Panc1 (cell line): ENCODE data around the gene TRIO.

ENCODE experiments used
- POLR2AphosphoS5 ChIP-seq: IDR thresholded peaks from 2 replicates; pipeline ENCODE4 v1.6.1; 2012; ENCODE audit warnings: mild to moderate bottlenecking, low read depth, low read length, moderate library complexity
- SIN3A ChIP-seq: IDR thresholded peaks from 2 replicates; pipeline ENCODE4 v1.6.1; 2012; ENCODE audit warnings: low read depth, mild to moderate bottlenecking, low read length, moderate library complexity, borderline replicate concordance; ENCODE audit not compliant: insufficient read depth
- TCF7L2 ChIP-seq: IDR thresholded peaks from 2 replicates; pipeline ENCODE4 v1.6.1; 2011; ENCODE audit warnings: mild to moderate bottlenecking, low read depth, low read length, inconsistent platforms
- TF ChIP-seq, protein P1 (sequence below): fragments of 450-650 bp; IDR thresholded peaks from 2 replicates; pipeline ENCODE4 v1.5.1; 2017; ENCODE audit warnings: mild to moderate bottlenecking

GRCh38 chr5:14109771-14110170 lies 33.4 kb upstream of the TRIO start:
- TF ChIP-seq, protein P1, sequence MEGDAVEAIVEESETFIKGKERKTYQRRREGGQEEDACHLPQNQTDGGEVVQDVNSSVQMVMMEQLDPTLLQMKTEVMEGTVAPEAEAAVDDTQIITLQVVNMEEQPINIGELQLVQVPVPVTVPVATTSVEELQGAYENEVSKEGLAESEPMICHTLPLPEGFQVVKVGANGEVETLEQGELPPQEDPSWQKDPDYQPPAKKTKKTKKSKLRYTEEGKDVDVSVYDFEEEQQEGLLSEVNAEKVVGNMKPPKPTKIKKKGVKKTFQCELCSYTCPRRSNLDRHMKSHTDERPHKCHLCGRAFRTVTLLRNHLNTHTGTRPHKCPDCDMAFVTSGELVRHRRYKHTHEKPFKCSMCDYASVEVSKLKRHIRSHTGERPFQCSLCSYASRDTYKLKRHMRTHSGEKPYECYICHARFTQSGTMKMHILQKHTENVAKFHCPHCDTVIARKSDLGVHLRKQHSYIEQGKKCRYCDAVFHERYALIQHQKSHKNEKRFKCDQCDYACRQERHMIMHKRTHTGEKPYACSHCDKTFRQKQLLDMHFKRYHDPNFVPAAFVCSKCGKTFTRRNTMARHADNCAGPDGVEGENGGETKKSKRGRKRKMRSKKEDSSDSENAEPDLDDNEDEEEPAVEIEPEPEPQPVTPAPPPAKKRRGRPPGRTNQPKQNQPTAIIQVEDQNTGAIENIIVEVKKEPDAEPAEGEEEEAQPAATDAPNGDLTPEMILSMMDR = no peak
- TF ChIP-seq POLR2AphosphoS5 (no peak), TCF7L2 (no peak), SIN3A (no peak)
